ENCODE results near the gene RASGRP3.

GRCh38 chr2:33489835-33490431, 13.5 kb downstream of the RASGRP3 start:
- TF ChIP-seq REST (IDR thresholded peaks at IDR 0.05; ENCODE audit: low read depth) (no peak), EP300 (IDR thresholded peaks at IDR 0.05; ENCODE audit: borderline replicate concordance) (no peak), RAD21 (IDR thresholded peaks at IDR 0.05; ENCODE audit: low read depth) (no peak), TAF1 (IDR thresholded peaks at IDR 0.05; ENCODE audit: low read depth) (no peak), EGR1 (IDR thresholded peaks at IDR 0.05) (no peak), NFIC (IDR thresholded peaks at IDR 0.05) (no peak), MAX (IDR thresholded peaks at IDR 0.05) (no peak), CREB1 (IDR thresholded peaks at IDR 0.05; ENCODE audit: low read depth) (no peak), USF1 (IDR thresholded peaks at IDR 0.05) (no peak), TCF12 (IDR thresholded peaks at IDR 0.05; ENCODE audit: low read depth) (no peak), CEBPB (IDR thresholded peaks at IDR 0.05) (no peak)

All from Ishikawa (cell line).